GM12891 (cell line): ENCODE measurements around the gene ANKRD55.

Experiments used
- PAX5 ChIP-seq: IDR thresholded peaks from 2 replicates; pipeline ENCODE4 v1.6.1; 2011; ENCODE audit warnings: low read length, moderate library complexity, mild to moderate bottlenecking; ENCODE audit not compliant: insufficient read depth, severe bottlenecking
- POLR2A ChIP-seq: IDR thresholded peaks from 2 replicates; pipeline ENCODE4 v1.6.1; 2011; ENCODE audit warnings: low read depth, low read length, control low read depth
- POLR2AphosphoS5 ChIP-seq: IDR thresholded peaks from 2 replicates; pipeline ENCODE4 v1.6.1; 2011; ENCODE audit warnings: low read depth, low read length, control low read depth
- POU2F2 ChIP-seq: IDR thresholded peaks from 2 replicates; pipeline ENCODE4 v1.6.1; 2011; ENCODE audit warnings: low read depth, mild to moderate bottlenecking, control low read depth, low read length, moderate library complexity
- SPI1 ChIP-seq: IDR thresholded peaks from 2 replicates; pipeline ENCODE4 v1.6.1; 2011; ENCODE audit warnings: low read depth, low read length, control low read depth
- TAF1 ChIP-seq: IDR thresholded peaks from 2 replicates; pipeline ENCODE4 v1.6.1; 2011; ENCODE audit warnings: low read depth, low read length, control low read depth

DNA sequence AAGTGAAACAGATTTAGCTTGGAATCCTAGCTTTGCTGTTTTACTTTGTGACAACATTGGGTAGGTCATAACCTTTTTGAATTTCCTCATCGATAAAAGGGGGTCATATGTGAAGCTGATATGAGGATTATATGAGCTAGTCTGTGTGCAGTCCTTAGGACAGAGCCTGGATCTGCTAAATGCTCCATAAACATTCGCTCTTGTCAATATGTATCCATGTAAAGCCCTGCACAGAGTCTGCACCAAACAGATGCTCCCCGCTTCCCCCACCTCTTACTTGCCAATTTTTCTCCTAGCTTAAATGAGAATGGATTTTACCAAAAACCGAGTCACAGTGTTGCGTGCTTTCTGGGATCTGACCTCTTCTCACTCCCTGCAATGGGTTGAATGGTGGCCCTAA is 5.4 kb downstream of the ANKRD55 start:
- no peak for TF ChIP-seq SPI1
- TF ChIP-seq POLR2A, result no peak
- no peak for TF ChIP-seq TAF1
- no peak for TF ChIP-seq POLR2AphosphoS5
- TF ChIP-seq POU2F2, result no peak
- no peak for TF ChIP-seq PAX5
